GM12878 (cell line): ENCODE data around the gene SEL1L3. TPM values are rescaled to one million over a fixed set of nuclear protein-coding genes. Genes with fewer than 3 reads are reported as not detected.

Source experiments
- ATAC-seq: fragments of 200-7000 bp; cut with Tn5 transposase; 3 replicates; pipeline ENCODE4 v1.9.1; 2020; ENCODE audit warnings: mild to moderate bottlenecking, moderate library complexity
- BruUV-seq: library from RNA; stranded (reverse); fragments of 400-500 nt; replicated peaks from 2 replicates; lab custom pipeline; 2021; lab: Mats Ljungman, UMichigan
- CTCF ChIA-PET: fragments of 300-600 bp; sonication (Branson Sonifier 250); formaldehyde crosslinking; extraction: SDS; loops from one replicate; lab custom pipeline; 2021; ENCODE audit warnings: inconsistent platforms; lab: Yijun Ruan, JAX
- POLR2A ChIA-PET: fragments of 350-600 bp; formaldehyde crosslinking; extraction: SDS; loops from one replicate; lab custom pipeline; 2021; ENCODE audit warnings: inconsistent platforms; lab: Charles Lee
- RAD21 ChIA-PET: fragments of 300-600 bp; sonication (Branson Sonifier 250); formaldehyde crosslinking; loops from one replicate; lab custom pipeline; 2023; ENCODE audit warnings: antibody characterized with exemption; ENCODE audit not compliant: unreplicated experiment; lab: Charles Lee
- SMC1A ChIA-PET: fragments of 300-600 bp; sonication (Branson Sonifier 250); formaldehyde crosslinking; loops from one replicate; lab custom pipeline; 2023; ENCODE audit not compliant: unreplicated experiment, uncharacterized antibody; lab: Charles Lee
- DNase-seq: peaks from one replicate; pipeline ENCODE4 v3.0.0-alpha.2; 2011; ENCODE audit warnings: low read depth, low spot score
- FAIRE-seq: peaks from 3 replicates; lab custom pipeline; 2011; peaks lifted over from hg19 to GRCh38; lab: Jason Lieb, UNC
- H2AFZ ChIP-seq: 2 replicates; pipeline ENCODE4 v1.6.0; 2011; ENCODE audit warnings: low read depth, low read length, control low read depth; ENCODE audit not compliant: control insufficient read depth
- H3K27ac ChIP-seq: 2 replicates; pipeline ENCODE4 v1.5.1; 2011; ENCODE audit warnings: control low read depth; ENCODE audit not compliant: control insufficient read depth, insufficient read depth
- H3K27me3 ChIP-seq, 2 experiments: replicated peaks in 1 of 2; 2 replicates each; pipeline versions ENCODE4 v1.6.0 to v1.6.1; 2011; ENCODE audit warnings: low read length in 1 of 2; ENCODE audit not compliant: control insufficient read depth in 2 of 2, insufficient read depth in 2 of 2
- H3K36me3 ChIP-seq, 2 experiments: 2 replicates each; pipeline ENCODE4 v1.5.1; 2011; ENCODE audit warnings: low read length in 1 of 2; ENCODE audit not compliant: control insufficient read depth in 2 of 2, insufficient read depth in 2 of 2
- H3K4me1 ChIP-seq: 2 replicates; pipeline ENCODE4 v1.6.1; 2011; ENCODE audit warnings: mild to moderate bottlenecking, low read length, moderate library complexity, mixed read lengths; ENCODE audit not compliant: control insufficient read depth, insufficient read depth
- H3K4me2 ChIP-seq: 2 replicates; pipeline ENCODE4 v1.6.0; 2011; ENCODE audit warnings: control low read depth; ENCODE audit not compliant: control insufficient read depth, insufficient read depth
- H3K4me3 ChIP-seq: fragments of 200-600 bp; sonication (generic); 2 replicates; pipeline ENCODE4 v1.5.1; 2016
- H3K79me2 ChIP-seq: 2 replicates; pipeline ENCODE4 v1.6.0; 2011; ENCODE audit warnings: low read length; ENCODE audit not compliant: control insufficient read depth, insufficient read depth
- H3K9ac ChIP-seq: 2 replicates; pipeline ENCODE4 v1.8.0; 2011; ENCODE audit warnings: low read length, control low read depth, mixed read lengths; ENCODE audit not compliant: control insufficient read depth, insufficient read depth
- H3K9me3 ChIP-seq: replicated peaks from 3 replicates; pipeline ENCODE4 v1.5.1; 2011; ENCODE audit warnings: mild to moderate bottlenecking, low read length; ENCODE audit not compliant: control insufficient read depth, insufficient read depth
- H4K20me1 ChIP-seq: 2 replicates; pipeline ENCODE4 v1.6.0; 2011; ENCODE audit not compliant: control insufficient read depth, insufficient read depth
- CBFB ChIP-seq: IDR thresholded peaks from 2 replicates; pipeline ENCODE4 v1.6.1; 2016; ENCODE audit warnings: antibody characterized with exemption, low read depth
- CBX3 ChIP-seq: fragments of 200-600 bp; sonication (generic); IDR thresholded peaks from 2 replicates; pipeline ENCODE4 v1.6.1; 2016; ENCODE audit warnings: low read depth, borderline replicate concordance
- PML ChIP-seq: IDR thresholded peaks from 2 replicates; pipeline ENCODE4 v1.6.1; 2012; ENCODE audit warnings: low read length, inconsistent platforms
- RELA ChIP-seq: fragments of 450-650 bp; IDR thresholded peaks from 2 replicates; pipeline ENCODE4 v1.8.0; 2014; ENCODE audit warnings: borderline replicate concordance; ENCODE audit not compliant: partially characterized antibody
- WGBS: methylation state at CpG from one replicate; pipeline ENCODE4 v1.1.6; 2016; ENCODE audit warnings: low lambda C conversion rate; ENCODE audit not compliant: insufficient replicate concordance, insufficient coverage; ENCODE audit errors: missing lambda C conversion rate; 5-methylcytosine and 5-hydroxymethylcytosine counted together
- in situ Hi-C: fragments of 300-500 bp; cut with MboI; formaldehyde crosslinking; loops from 9 replicates; pipeline ENCODE4 v1.14.3; 2018; ENCODE audit warnings: mixed read lengths
- intact Hi-C: fragments of 100-400 bp; cut with micrococcal nuclease; formaldehyde crosslinking; loops from one replicate; pipeline ENCODE4 v1.14.2; 2022; ENCODE audit not compliant: unreplicated experiment
- polyA plus RNA-seq, 11 experiments: library from polyadenylated mRNA; depleted of rRNA in 4 of 11; unstranded in 6 of 11; stranded (reverse) in 5 of 11; fragments of >200 nt; fragmentation: Nextera tagmentation in 4 of 11; fragmentation: Illumina TruSeq in 1 of 11; extraction: Ambion mirVana in 4 of 11; extraction: Trizol in 1 of 11; gene quantifications; 1 replicate in 1 of 11; 2 replicates in 10 of 11; pipeline versions ENCODE4 v1.2.1 to v1.2.3, GENCODE V29; 2011 to 2016; ENCODE audit warnings: inconsistent platforms in 2 of 11, missing spikeins in 2 of 11, low read depth in 1 of 11
- total RNA-seq, 4 experiments: library from RNA; depleted of rRNA in 3 of 4; stranded (reverse); fragments of >200 nt in 3 of 4; fragmentation: Illumina TruSeq in 1 of 4; extraction: Trizol in 1 of 4; gene quantifications; 2 replicates each; pipeline versions ENCODE4 v1.2.1 to v1.2.3, GENCODE V29; 2013 to 2021
- TF ChIP-seq, protein P1 (sequence below): fragments of 450-650 bp; formaldehyde crosslinking; IDR thresholded peaks from 2 replicates; pipeline ENCODE4 v1.4.0; 2022; ENCODE audit warnings: mild to moderate bottlenecking, moderate library complexity
- TF ChIP-seq, protein P2 (sequence below): fragments of 450-650 bp; IDR thresholded peaks from 2 replicates; pipeline ENCODE4 v1.6.1; 2018; ENCODE audit warnings: mild to moderate bottlenecking, low read depth, moderate library complexity; ENCODE audit not compliant: partially characterized antibody
- TF ChIP-seq, protein P3 (sequence below): fragments of 450-650 bp; formaldehyde crosslinking; IDR thresholded peaks from 2 replicates; pipeline ENCODE4 v1.5.0; 2022; ENCODE audit warnings: mild to moderate bottlenecking, missing genetic modification characterization
- TF ChIP-seq, protein P4 (sequence below): fragments of 450-650 bp; formaldehyde crosslinking; IDR thresholded peaks from 2 replicates; pipeline ENCODE4 v1.4.0; 2020; ENCODE audit warnings: mild to moderate bottlenecking, moderate library complexity

The SEL1L3 gene
- total and polyA plus RNA-seq, 10 of the 15 experiments (the other 5 are each of a cell fraction or from before 2014, with no cell fraction given), result 20.4 to 82.2 (median 47.3) TPM

DNA sequence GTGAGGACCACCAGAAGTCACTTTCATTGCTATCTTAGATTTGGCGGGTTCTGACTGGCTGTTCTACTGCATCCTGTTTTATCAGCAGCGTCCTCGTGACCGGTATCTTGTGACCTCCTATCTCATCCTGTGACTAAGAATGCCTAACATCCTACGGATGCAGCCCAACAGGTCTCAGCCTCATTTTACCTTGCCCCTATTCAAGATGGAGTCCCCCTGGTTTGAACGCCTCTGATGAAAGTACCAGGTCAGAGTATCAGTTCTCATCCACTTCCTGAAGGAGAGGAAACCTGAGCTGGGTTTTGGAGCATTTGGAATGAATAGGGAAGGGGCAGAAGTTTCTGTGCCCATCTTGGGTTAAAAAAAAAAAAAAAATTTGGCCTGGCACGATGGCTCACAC is 136.9 kb downstream of the SEL1L3 start:
- H3K4me2 ChIP-seq, result no peak overlapping the region
- intact Hi-C loops, result loop anchor here (5.0 kb wide), 1 partner anchor 669 kb away; no protein-coding TSS in a partner anchor
- no TSS peak for BruUV-seq
- H3K27me3 ChIP-seq, result no peaks in the 10 kb centered on the region
- H3K9ac ChIP-seq, result no peak overlapping the region
- no peaks in the 10 kb centered on the region for H3K79me2 ChIP-seq
- DNase-seq (no peak), ATAC-seq (no peak), FAIRE-seq (no peak)
- no peaks in the 10 kb centered on the region for H3K36me3 ChIP-seq
- H3K9me3 ChIP-seq, result no peaks in the 10 kb centered on the region
- SMC1A ChIA-PET, result no interaction called here
- 71% methylated on average over 7 of the region's 7 CpGs for WGBS
- no peak overlapping the region for H3K27ac ChIP-seq
- no peak overlapping the region for H3K4me3 ChIP-seq
- CTCF ChIA-PET, result no interaction called here
- peaks cover 4% of the 10 kb centered on the region; the same call in 1 of the 2 replicates for H3K4me1 ChIP-seq
- H2AFZ ChIP-seq, result no peak overlapping the region
- POLR2A ChIA-PET, result no interaction called here
- H4K20me1 ChIP-seq, result no peaks in the 10 kb centered on the region
- in situ Hi-C loops, result no loop called here
- RAD21 ChIA-PET, result no interaction called here
- TF ChIP-seq, protein P1, sequence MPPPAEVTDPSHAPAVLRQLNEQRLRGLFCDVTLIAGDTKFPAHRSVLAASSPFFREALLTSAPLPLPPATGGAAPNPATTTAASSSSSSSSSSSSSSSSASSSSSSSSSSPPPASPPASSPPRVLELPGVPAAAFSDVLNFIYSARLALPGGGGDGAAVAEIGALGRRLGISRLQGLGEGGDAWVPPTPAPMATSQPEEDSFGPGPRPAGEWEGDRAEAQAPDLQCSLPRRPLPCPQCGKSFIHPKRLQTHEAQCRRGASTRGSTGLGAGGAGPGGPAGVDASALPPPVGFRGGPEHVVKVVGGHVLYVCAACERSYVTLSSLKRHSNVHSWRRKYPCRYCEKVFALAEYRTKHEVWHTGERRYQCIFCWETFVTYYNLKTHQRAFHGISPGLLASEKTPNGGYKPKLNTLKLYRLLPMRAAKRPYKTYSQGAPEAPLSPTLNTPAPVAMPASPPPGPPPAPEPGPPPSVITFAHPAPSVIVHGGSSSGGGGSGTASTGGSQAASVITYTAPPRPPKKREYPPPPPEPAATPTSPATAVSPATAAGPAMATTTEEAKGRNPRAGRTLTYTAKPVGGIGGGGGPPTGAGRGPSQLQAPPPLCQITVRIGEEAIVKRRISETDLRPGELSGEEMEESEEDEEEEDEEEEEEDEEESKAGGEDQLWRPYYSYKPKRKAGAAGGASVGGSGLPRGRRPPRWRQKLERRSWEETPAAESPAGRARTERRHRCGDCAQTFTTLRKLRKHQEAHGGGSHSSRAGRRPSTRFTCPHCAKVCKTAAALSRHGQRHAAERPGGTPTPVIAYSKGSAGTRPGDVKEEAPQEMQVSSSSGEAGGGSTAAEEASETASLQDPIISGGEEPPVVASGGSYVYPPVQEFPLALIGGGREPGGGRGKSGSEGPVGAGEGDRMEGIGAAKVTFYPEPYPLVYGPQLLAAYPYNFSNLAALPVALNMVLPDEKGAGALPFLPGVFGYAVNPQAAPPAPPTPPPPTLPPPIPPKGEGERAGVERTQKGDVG (CRISPR knock-in tag), result no peak
- TF ChIP-seq, protein P2, sequence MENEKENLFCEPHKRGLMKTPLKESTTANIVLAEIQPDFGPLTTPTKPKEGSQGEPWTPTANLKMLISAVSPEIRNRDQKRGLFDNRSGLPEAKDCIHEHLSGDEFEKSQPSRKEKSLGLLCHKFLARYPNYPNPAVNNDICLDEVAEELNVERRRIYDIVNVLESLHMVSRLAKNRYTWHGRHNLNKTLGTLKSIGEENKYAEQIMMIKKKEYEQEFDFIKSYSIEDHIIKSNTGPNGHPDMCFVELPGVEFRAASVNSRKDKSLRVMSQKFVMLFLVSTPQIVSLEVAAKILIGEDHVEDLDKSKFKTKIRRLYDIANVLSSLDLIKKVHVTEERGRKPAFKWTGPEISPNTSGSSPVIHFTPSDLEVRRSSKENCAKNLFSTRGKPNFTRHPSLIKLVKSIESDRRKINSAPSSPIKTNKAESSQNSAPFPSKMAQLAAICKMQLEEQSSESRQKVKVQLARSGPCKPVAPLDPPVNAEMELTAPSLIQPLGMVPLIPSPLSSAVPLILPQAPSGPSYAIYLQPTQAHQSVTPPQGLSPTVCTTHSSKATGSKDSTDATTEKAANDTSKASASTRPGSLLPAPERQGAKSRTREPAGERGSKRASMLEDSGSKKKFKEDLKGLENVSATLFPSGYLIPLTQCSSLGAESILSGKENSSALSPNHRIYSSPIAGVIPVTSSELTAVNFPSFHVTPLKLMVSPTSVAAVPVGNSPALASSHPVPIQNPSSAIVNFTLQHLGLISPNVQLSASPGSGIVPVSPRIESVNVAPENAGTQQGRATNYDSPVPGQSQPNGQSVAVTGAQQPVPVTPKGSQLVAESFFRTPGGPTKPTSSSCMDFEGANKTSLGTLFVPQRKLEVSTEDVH, result no peak
- TF ChIP-seq RELA (no peak), PML (no peak), CBFB (no peak), CBX3 (no peak)
- TF ChIP-seq, protein P3, sequence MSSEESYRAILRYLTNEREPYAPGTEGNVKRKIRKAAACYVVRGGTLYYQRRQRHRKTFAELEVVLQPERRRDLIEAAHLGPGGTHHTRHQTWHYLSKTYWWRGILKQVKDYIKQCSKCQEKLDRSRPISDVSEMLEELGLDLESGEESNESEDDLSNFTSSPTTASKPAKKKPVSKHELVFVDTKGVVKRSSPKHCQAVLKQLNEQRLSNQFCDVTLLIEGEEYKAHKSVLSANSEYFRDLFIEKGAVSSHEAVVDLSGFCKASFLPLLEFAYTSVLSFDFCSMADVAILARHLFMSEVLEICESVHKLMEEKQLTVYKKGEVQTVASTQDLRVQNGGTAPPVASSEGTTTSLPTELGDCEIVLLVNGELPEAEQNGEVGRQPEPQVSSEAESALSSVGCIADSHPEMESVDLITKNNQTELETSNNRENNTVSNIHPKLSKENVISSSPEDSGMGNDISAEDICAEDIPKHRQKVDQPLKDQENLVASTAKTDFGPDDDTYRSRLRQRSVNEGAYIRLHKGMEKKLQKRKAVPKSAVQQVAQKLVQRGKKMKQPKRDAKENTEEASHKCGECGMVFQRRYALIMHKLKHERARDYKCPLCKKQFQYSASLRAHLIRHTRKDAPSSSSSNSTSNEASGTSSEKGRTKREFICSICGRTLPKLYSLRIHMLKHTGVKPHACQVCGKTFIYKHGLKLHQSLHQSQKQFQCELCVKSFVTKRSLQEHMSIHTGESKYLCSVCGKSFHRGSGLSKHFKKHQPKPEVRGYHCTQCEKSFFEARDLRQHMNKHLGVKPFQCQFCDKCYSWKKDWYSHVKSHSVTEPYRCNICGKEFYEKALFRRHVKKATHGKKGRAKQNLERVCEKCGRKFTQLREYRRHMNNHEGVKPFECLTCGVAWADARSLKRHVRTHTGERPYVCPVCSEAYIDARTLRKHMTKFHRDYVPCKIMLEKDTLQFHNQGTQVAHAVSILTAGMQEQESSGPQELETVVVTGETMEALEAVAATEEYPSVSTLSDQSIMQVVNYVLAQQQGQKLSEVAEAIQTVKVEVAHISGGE (CRISPR knock-in tag), result no peak
- TF ChIP-seq, protein P4, sequence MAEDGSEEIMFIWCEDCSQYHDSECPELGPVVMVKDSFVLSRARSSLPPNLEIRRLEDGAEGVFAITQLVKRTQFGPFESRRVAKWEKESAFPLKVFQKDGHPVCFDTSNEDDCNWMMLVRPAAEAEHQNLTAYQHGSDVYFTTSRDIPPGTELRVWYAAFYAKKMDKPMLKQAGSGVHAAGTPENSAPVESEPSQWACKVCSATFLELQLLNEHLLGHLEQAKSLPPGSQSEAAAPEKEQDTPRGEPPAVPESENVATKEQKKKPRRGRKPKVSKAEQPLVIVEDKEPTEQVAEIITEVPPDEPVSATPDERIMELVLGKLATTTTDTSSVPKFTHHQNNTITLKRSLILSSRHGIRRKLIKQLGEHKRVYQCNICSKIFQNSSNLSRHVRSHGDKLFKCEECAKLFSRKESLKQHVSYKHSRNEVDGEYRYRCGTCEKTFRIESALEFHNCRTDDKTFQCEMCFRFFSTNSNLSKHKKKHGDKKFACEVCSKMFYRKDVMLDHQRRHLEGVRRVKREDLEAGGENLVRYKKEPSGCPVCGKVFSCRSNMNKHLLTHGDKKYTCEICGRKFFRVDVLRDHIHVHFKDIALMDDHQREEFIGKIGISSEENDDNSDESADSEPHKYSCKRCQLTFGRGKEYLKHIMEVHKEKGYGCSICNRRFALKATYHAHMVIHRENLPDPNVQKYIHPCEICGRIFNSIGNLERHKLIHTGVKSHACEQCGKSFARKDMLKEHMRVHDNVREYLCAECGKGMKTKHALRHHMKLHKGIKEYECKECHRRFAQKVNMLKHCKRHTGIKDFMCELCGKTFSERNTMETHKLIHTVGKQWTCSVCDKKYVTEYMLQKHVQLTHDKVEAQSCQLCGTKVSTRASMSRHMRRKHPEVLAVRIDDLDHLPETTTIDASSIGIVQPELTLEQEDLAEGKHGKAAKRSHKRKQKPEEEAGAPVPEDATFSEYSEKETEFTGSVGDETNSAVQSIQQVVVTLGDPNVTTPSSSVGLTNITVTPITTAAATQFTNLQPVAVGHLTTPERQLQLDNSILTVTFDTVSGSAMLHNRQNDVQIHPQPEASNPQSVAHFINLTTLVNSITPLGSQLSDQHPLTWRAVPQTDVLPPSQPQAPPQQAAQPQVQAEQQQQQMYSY, result no peak
